Measurements from ENCODE around the gene RPS6KB2.
A peak's percentile ranks its signal among the peaks of the same experiment; 100 is the strongest.

The RPS6KB2 gene

GRCh38 chr11:67431346-67432249 lies 3.3 kb downstream of the RPS6KB2 start:
- no peak for DNase-seq

GRCh38 chr11:67432655-67433349 lies 4.5 kb downstream of the RPS6KB2 start:
- DNase-seq: no peak

- no peak for DNase-seq
Observed at GRCh38 chr11:67433536-67434394, 5.5 kb downstream of the RPS6KB2 start.

- DNase-seq: no peak
Observed at GRCh38 chr11:67434395-67434881, 6.1 kb downstream of the RPS6KB2 start.

- no peak for DNase-seq
Observed at GRCh38 chr11:67435031-67435726, 6.9 kb downstream of the RPS6KB2 start.

GRCh38 chr11:67435727-67436458 lies 7.6 kb downstream of the RPS6KB2 start:
- DNase-seq: no peak

GRCh38 chr11:67436459-67437081 lies 8.3 kb downstream of the RPS6KB2 start:
- peak; percentile 66 for DNase-seq

- DNase-seq: no peak
Observed at GRCh38 chr11:67437082-67437808, 9.0 kb downstream of the RPS6KB2 start, which contains the start of gene PTPRCAP. Gene PTPRCAP (minus strand): TSS chr11:67437682. CDS start chr11:67437619, 63 bp downstream.

- DNase-seq: no peak
Observed at GRCh38 chr11:67437809-67438157, 9.5 kb downstream of the RPS6KB2 start.

- DNase-seq: peak; percentile 78
Observed at GRCh38 chr11:67438158-67438902, 10.0 kb downstream of the RPS6KB2 start.

- DNase-seq: no peak
Observed at GRCh38 chr11:67439321-67440228, 11.3 kb downstream of the RPS6KB2 start.

GRCh38 chr11:67440229-67441097 lies 12.2 kb downstream of the RPS6KB2 start:
- no peak for DNase-seq

GRCh38 chr11:67441098-67441563 lies 12.8 kb downstream of the RPS6KB2 start:
- DNase-seq: no peak

- no peak for DNase-seq
Observed at GRCh38 chr11:67441731-67442351, 13.5 kb downstream of the RPS6KB2 start.

GRCh38 chr11:67442504-67443404 lies 14.5 kb downstream of the RPS6KB2 start:
- DNase-seq: no peak

- DNase-seq: no peak
Observed at GRCh38 chr11:67445515-67445914, 17.2 kb downstream of the RPS6KB2 start.
